HFFc6 (cell line): Measurements from ENCODE around the gene ST8SIA4. TPM values are rescaled to one million over a fixed set of nuclear protein-coding genes. Genes with fewer than 3 reads are reported as not detected.

Source experiments
- DNase-seq: peaks from one replicate; pipeline ENCODE4 v3.0.0-alpha.2; 2018
- H3K27ac Mint-ChIP-seq: 2 replicates; pipeline ENCODE4 v1.8.0; 2020; ENCODE audit warnings: mild to moderate bottlenecking, mixed read lengths
- H3K27me3 Mint-ChIP-seq: 2 replicates; pipeline ENCODE4 v1.8.0; 2021; ENCODE audit warnings: mild to moderate bottlenecking, moderate library complexity, mixed read lengths; ENCODE audit not compliant: insufficient read depth
- H3K36me3 Mint-ChIP-seq: 2 replicates; pipeline ENCODE4 v1.8.0; 2021; ENCODE audit warnings: low read depth, mixed read lengths
- H3K4me1 Mint-ChIP-seq: 2 replicates; pipeline ENCODE4 v1.8.0; 2020; ENCODE audit warnings: low read depth, mixed read lengths
- H3K4me3 Mint-ChIP-seq: 2 replicates; pipeline ENCODE4 v1.8.0; 2020; ENCODE audit warnings: mild to moderate bottlenecking, moderate library complexity, mixed read lengths
- H3K9me3 Mint-ChIP-seq: 2 replicates; pipeline ENCODE4 v1.8.0; 2020; ENCODE audit warnings: mild to moderate bottlenecking, mixed read lengths
- CTCF ChIP-seq: fragments of 200-600 bp; sonication (generic); IDR thresholded peaks from 2 replicates; pipeline ENCODE4 v1.5.0; 2021; ENCODE audit warnings: antibody characterized with exemption, mild to moderate bottlenecking
- total RNA-seq, 6 experiments: library from RNA; stranded (reverse); fragmentation: NEBNext Ultra II Directional; extraction: Animal tissue kit (Norgen Biotek cat#: 25700); gene quantifications; 2 replicates in 1 of 6; 3 replicates in 5 of 6; pipeline ENCODE4 v1.2.3, GENCODE V29; 2021

The ST8SIA4 gene
- total RNA-seq, 6 experiments from 2014 or later: not detected

DNA sequence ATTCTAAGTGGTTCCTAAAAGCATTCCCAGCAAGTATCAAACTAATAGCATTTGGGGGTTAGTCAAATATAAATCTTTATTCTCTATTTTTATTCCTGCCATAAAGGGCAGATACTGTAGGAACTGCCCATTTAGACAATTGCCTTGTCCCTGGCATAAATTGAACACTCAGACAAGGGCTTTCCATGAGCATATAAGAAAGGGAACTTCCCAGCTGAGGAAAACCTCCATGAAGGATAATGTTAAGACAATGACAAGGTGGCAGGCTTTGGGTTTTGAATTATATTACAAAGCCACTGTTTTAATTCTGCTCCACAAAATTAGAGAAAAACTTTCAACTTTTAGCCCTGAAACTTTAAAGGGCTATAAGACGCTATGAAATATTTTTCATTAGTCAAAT is 81.3 kb downstream of the ST8SIA4 start:
- no peak for DNase-seq
- no peaks in the 10 kb centered on the region for H3K4me1 Mint-ChIP-seq
- H3K27ac Mint-ChIP-seq: no peak overlapping the region
- no peaks in the 10 kb centered on the region for H3K36me3 Mint-ChIP-seq
- peaks cover 4% of the 10 kb centered on the region for H3K9me3 Mint-ChIP-seq
- H3K4me3 Mint-ChIP-seq: no peak overlapping the region
- H3K27me3 Mint-ChIP-seq: no peaks in the 10 kb centered on the region; the same call in 1 of the 2 replicates
- TF ChIP-seq CTCF: no peak

GRCh38 chr5:100818340-100818739 is 84.7 kb downstream of the ST8SIA4 start:
- peaks cover 4% of the 10 kb centered on the region for H3K9me3 Mint-ChIP-seq
- no peak for TF ChIP-seq CTCF
- H3K27ac Mint-ChIP-seq: no peak overlapping the region
- no peaks in the 10 kb centered on the region for H3K4me1 Mint-ChIP-seq
- H3K36me3 Mint-ChIP-seq: no peaks in the 10 kb centered on the region
- DNase-seq: no peak
- H3K4me3 Mint-ChIP-seq: no peak overlapping the region
- H3K27me3 Mint-ChIP-seq: no peaks in the 10 kb centered on the region; the same call in 1 of the 2 replicates

GRCh38 chr5:100803397-100803796 is 99.7 kb downstream of the ST8SIA4 start:
- no peak overlapping the region for H3K4me3 Mint-ChIP-seq
- no peak for TF ChIP-seq CTCF
- DNase-seq: no peak
- no peaks in the 10 kb centered on the region for H3K27me3 Mint-ChIP-seq
- H3K4me1 Mint-ChIP-seq: no peaks in the 10 kb centered on the region
- H3K9me3 Mint-ChIP-seq: no peaks in the 10 kb centered on the region
- no peaks in the 10 kb centered on the region for H3K36me3 Mint-ChIP-seq
- no peak overlapping the region for H3K27ac Mint-ChIP-seq

- Mint-ChIP-seq H3K36me3 (no peaks in the 10 kb centered on the region), H3K4me3 (no peak overlapping the region), H3K4me1 (no peaks in the 10 kb centered on the region), H3K27ac (no peak overlapping the region), H3K27me3 (no peaks in the 10 kb centered on the region), H3K9me3 (no peaks in the 10 kb centered on the region)
- TF ChIP-seq CTCF: no peak
- DNase-seq: no peak
These were observed 100.9 kb downstream of the ST8SIA4 start for GRCh38 chr5:100802208-100802607.

DNA sequence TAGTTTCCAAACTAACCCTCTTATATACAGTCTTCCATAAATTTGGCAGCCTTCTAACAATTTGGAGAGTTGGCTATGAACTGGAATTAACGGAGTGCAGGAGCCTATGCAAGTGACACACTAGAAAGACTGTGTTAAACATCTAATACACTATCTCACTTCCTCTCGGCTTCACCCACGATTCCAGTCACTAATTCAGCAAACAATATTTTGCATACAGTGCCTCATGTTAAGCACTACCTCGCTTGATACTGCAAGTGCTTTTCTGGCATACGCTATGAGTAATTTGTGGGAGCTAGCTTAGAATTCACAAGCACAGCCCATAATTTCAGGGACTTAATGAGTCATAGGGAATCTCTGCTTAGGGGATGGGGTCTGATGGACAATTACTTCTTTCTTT is 102.5 kb downstream of the ST8SIA4 start:
- Mint-ChIP-seq H3K27ac (no peak overlapping the region), H3K27me3 (no peaks in the 10 kb centered on the region), H3K4me3 (no peak overlapping the region), H3K9me3 (no peaks in the 10 kb centered on the region), H3K4me1 (no peaks in the 10 kb centered on the region), H3K36me3 (no peaks in the 10 kb centered on the region)
- no peak for DNase-seq
- TF ChIP-seq CTCF: no peak

DNA sequence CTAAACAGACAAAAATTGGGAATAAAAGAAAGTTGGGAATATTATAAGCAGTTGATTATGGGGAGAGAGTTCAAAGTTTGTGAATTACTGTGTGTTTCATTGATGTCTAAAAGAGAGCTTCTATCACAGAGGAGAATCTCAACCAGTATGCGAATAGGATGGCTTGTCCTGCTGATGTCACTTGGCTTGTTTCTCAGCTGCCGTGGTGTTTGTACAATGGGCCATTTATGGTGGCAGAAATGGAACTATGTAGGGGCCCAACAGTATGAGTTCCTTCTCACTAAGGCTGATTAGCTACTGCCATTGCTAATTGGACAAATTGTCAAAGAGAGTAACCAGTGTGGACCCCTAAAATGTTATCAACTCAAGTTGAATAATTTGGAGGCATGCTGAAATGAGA is 103.9 kb downstream of the ST8SIA4 start:
- DNase-seq: no peak
- Mint-ChIP-seq H3K36me3 (no peaks in the 10 kb centered on the region), H3K27ac (no peak overlapping the region), H3K27me3 (no peaks in the 10 kb centered on the region), H3K4me3 (no peak overlapping the region), H3K9me3 (no peaks in the 10 kb centered on the region), H3K4me1 (no peaks in the 10 kb centered on the region)
- no peak for TF ChIP-seq CTCF
